ENCODE measurements around the gene TGM5.

The TGM5 gene

GRCh38 chr15:43283526-43283925 lies 16.8 kb upstream of the TGM5 start:
- TF ChIP-seq CTCF (IDR thresholded peaks at IDR 0.05; ENCODE audit: extremely low read depth, insufficient read depth, missing control alignments) = no peak
- in situ Hi-C loops (cut with MboI; ENCODE audit: low pct_unique_long_range_greater_than_20kb, low sequenced_read_pairs, unreplicated experiment) = loop anchor here (10.0 kb wide), 1 partner anchor 49 kb away; no protein-coding TSS in a partner anchor
- no peak for DNase-seq (ENCODE audit: low spot score)

GRCh38 chr15:43281926-43282602 lies 15.3 kb upstream of the TGM5 start:
- DNase-seq (ENCODE audit: low spot score) = no peak
- in situ Hi-C loops (cut with MboI; ENCODE audit: low pct_unique_long_range_greater_than_20kb, low sequenced_read_pairs, unreplicated experiment) = loop anchor here (10.0 kb wide), 1 partner anchor 47 kb away; no protein-coding TSS in a partner anchor
- TF ChIP-seq CTCF (IDR thresholded peaks at IDR 0.05; ENCODE audit: extremely low read depth, insufficient read depth, missing control alignments) = no peak

GRCh38 chr15:43280996-43281395 lies 14.3 kb upstream of the TGM5 start:
- in situ Hi-C loops (cut with MboI; ENCODE audit: low pct_unique_long_range_greater_than_20kb, low sequenced_read_pairs, unreplicated experiment) = loop anchor here (10.0 kb wide), 1 partner anchor 46 kb away; no protein-coding TSS in a partner anchor
- no peak for TF ChIP-seq CTCF (IDR thresholded peaks at IDR 0.05; ENCODE audit: extremely low read depth, insufficient read depth, missing control alignments)
- no peak for DNase-seq (ENCODE audit: low spot score)

GRCh38 chr15:43279496-43279895 lies 12.8 kb upstream of the TGM5 start:
- TF ChIP-seq CTCF (IDR thresholded peaks at IDR 0.05; ENCODE audit: extremely low read depth, insufficient read depth, missing control alignments) = no peak
- in situ Hi-C loops (cut with MboI; ENCODE audit: low pct_unique_long_range_greater_than_20kb, low sequenced_read_pairs, unreplicated experiment) = no loop called here
- no peak for DNase-seq (ENCODE audit: low spot score)

GRCh38 chr15:43278869-43279268 lies 12.1 kb upstream of the TGM5 start:
- no peak for DNase-seq (ENCODE audit: low spot score)
- in situ Hi-C loops (cut with MboI; ENCODE audit: low pct_unique_long_range_greater_than_20kb, low sequenced_read_pairs, unreplicated experiment) = no loop called here
- no peak for TF ChIP-seq CTCF (IDR thresholded peaks at IDR 0.05; ENCODE audit: extremely low read depth, insufficient read depth, missing control alignments)

- in situ Hi-C loops (cut with MboI; ENCODE audit: low pct_unique_long_range_greater_than_20kb, low sequenced_read_pairs, unreplicated experiment) = no loop called here
- no peak for TF ChIP-seq CTCF (IDR thresholded peaks at IDR 0.05; ENCODE audit: extremely low read depth, insufficient read depth, missing control alignments)
- DNase-seq (ENCODE audit: low spot score) = no peak
Measured at GRCh38 chr15:43277901-43278300, 11.2 kb upstream of the TGM5 start.
